H9 (cell line): Measurements from ENCODE around the gene ADORA2B. TPM values are rescaled to one million over a fixed set of nuclear protein-coding genes. Genes with fewer than 3 reads are reported as not detected.

Source experiments
- DNase-seq: peaks from one replicate; pipeline ENCODE4 v3.0.0-alpha.2; 2017
- H2AFZ ChIP-seq: one replicate; pipeline ENCODE4 v1.6.1; 2013; ENCODE audit warnings: mild to moderate bottlenecking, low read length, control low read depth, moderate library complexity
- H2AK5ac ChIP-seq: 2 replicates; pipeline ENCODE4 v1.6.1; 2013; ENCODE audit warnings: low read length, control low read depth, mixed read lengths; ENCODE audit not compliant: insufficient read length
- H2BK120ac ChIP-seq: one replicate; pipeline ENCODE4 v1.6.1; 2013; ENCODE audit warnings: low read depth, mild to moderate bottlenecking, low read length, control low read depth, inconsistent platforms; ENCODE audit not compliant: poor library complexity, severe bottlenecking
- H2BK12ac ChIP-seq: 2 replicates; pipeline ENCODE4 v1.6.1; 2013; ENCODE audit warnings: low read length, control low read depth, mixed read lengths, low read depth; ENCODE audit not compliant: insufficient read length
- H2BK15ac ChIP-seq: 2 replicates; pipeline ENCODE4 v1.6.1; 2013; ENCODE audit warnings: low read depth, low read length, control low read depth
- H2BK20ac ChIP-seq: one replicate; pipeline ENCODE4 v1.6.1; 2013; ENCODE audit warnings: low read depth, mild to moderate bottlenecking, low read length, control low read depth, inconsistent platforms; ENCODE audit not compliant: poor library complexity, severe bottlenecking
- H2BK5ac ChIP-seq: 2 replicates; pipeline ENCODE4 v1.6.1; 2013; ENCODE audit warnings: low read length, control low read depth, mixed read lengths; ENCODE audit not compliant: insufficient read length
- H3K14ac ChIP-seq: 2 replicates; pipeline ENCODE4 v1.6.1; 2013; ENCODE audit warnings: low read length, control low read depth; ENCODE audit not compliant: insufficient read depth
- H3K18ac ChIP-seq: 2 replicates; pipeline ENCODE4 v1.6.1; 2013; ENCODE audit warnings: low read depth, mild to moderate bottlenecking, mixed read lengths, low read length, control low read depth; ENCODE audit not compliant: insufficient read length
- H3K23ac ChIP-seq: 2 replicates; pipeline ENCODE4 v1.6.1; 2013; ENCODE audit warnings: low read length, control low read depth, mixed read lengths, low read depth; ENCODE audit not compliant: insufficient read length
- H3K23me2 ChIP-seq: 2 replicates; pipeline ENCODE4 v1.6.1; 2013; ENCODE audit warnings: low read depth, mild to moderate bottlenecking, mixed read lengths, low read length, control low read depth; ENCODE audit not compliant: insufficient read length, poor library complexity, severe bottlenecking
- H3K27ac ChIP-seq: 2 replicates; pipeline ENCODE4 v1.5.1; 2013; ENCODE audit warnings: low read length, control low read depth, mixed read lengths, low read depth; ENCODE audit not compliant: insufficient read length
- H3K27me3 ChIP-seq: 2 replicates; pipeline ENCODE4 v1.6.1; 2013; ENCODE audit warnings: low read length, control low read depth, inconsistent platforms; ENCODE audit not compliant: insufficient read depth
- H3K4ac ChIP-seq: 2 replicates; pipeline ENCODE4 v1.6.1; 2013; ENCODE audit warnings: low read depth, mild to moderate bottlenecking, control low read depth, inconsistent platforms, low read length, moderate library complexity
- H3K4me1 ChIP-seq: 2 replicates; pipeline ENCODE4 v1.6.1; 2013; ENCODE audit warnings: low read length, control low read depth, inconsistent platforms; ENCODE audit not compliant: insufficient read depth
- H3K4me2 ChIP-seq: 2 replicates; pipeline ENCODE4 v1.6.1; 2013; ENCODE audit warnings: low read length, control low read depth, mixed read lengths; ENCODE audit not compliant: insufficient read length, insufficient read depth
- H3K56ac ChIP-seq: 2 replicates; pipeline ENCODE4 v1.6.1; 2013; ENCODE audit warnings: low read depth, mild to moderate bottlenecking, mixed read lengths, low read length, control low read depth; ENCODE audit not compliant: insufficient read length
- H3K79me1 ChIP-seq: 2 replicates; pipeline ENCODE4 v1.6.1; 2013; ENCODE audit warnings: low read depth, mild to moderate bottlenecking, moderate library complexity, low read length, control low read depth, inconsistent platforms; ENCODE audit not compliant: insufficient read depth, poor library complexity, severe bottlenecking
- H3K79me2 ChIP-seq: 2 replicates; pipeline ENCODE4 v1.6.1; 2013; ENCODE audit warnings: low read length, control low read depth, inconsistent platforms; ENCODE audit not compliant: insufficient read depth
- H3K9ac ChIP-seq: 2 replicates; pipeline ENCODE4 v1.6.1; 2013; ENCODE audit warnings: low read length, control low read depth, mixed read lengths; ENCODE audit not compliant: insufficient read length; ENCODE audit errors: extremely low read depth
- H3K9me3 ChIP-seq: one replicate; pipeline ENCODE4 v1.6.1; 2013; ENCODE audit warnings: low read depth, low read length, inconsistent platforms; ENCODE audit not compliant: control insufficient read depth
- H3T11ph ChIP-seq: one replicate; pipeline ENCODE4 v1.6.1; 2013; ENCODE audit warnings: mild to moderate bottlenecking, low read length, control low read depth, inconsistent platforms
- H4K20me1 ChIP-seq: one replicate; pipeline ENCODE4 v1.6.1; 2013; ENCODE audit not compliant: control insufficient read depth, insufficient read length, insufficient read depth
- H4K5ac ChIP-seq: 2 replicates; pipeline ENCODE4 v1.6.1; 2013; ENCODE audit warnings: low read depth, mild to moderate bottlenecking, mixed read lengths, low read length, control low read depth; ENCODE audit not compliant: insufficient read length
- H4K8ac ChIP-seq: replicated peaks from 2 replicates; pipeline ENCODE4 v1.6.1; 2013; ENCODE audit warnings: low read length, control low read depth, mixed read lengths, low read depth; ENCODE audit not compliant: insufficient read length
- H4K91ac ChIP-seq: 2 replicates; pipeline ENCODE4 v1.6.1; 2013; ENCODE audit warnings: low read depth, mild to moderate bottlenecking, moderate library complexity, mixed read lengths, low read length, control low read depth; ENCODE audit not compliant: insufficient read length
- H3K27ac Mint-ChIP-seq, 3 experiments: 2 replicates in 2 of 3; 3 replicates in 1 of 3; pipeline ENCODE4 v1.8.0; 2020 to 2021; ENCODE audit warnings: mixed read lengths in 3 of 3, mild to moderate bottlenecking in 1 of 3, moderate library complexity in 1 of 3
- H3K27me3 Mint-ChIP-seq: 2 replicates; pipeline ENCODE4 v1.8.0; 2021; ENCODE audit warnings: low read depth, mild to moderate bottlenecking, moderate library complexity, mixed read lengths
- H3K36me3 Mint-ChIP-seq, 3 experiments: 2 replicates in 2 of 3; 3 replicates in 1 of 3; pipeline ENCODE4 v1.8.0; 2020 to 2021; ENCODE audit warnings: low read depth in 3 of 3, mixed read lengths in 3 of 3; ENCODE audit not compliant: insufficient read depth in 1 of 3
- H3K4me1 Mint-ChIP-seq, 2 experiments: 2 replicates each; pipeline ENCODE4 v1.8.0; 2020; ENCODE audit warnings: mixed read lengths in 2 of 2
- H3K4me3 Mint-ChIP-seq, 2 experiments: 2 replicates in 1 of 2; 3 replicates in 1 of 2; pipeline ENCODE4 v1.8.0; 2020 to 2021; ENCODE audit warnings: mild to moderate bottlenecking in 2 of 2, mixed read lengths in 2 of 2, moderate library complexity in 1 of 2
- H3K9me3 Mint-ChIP-seq, 2 experiments: 2 replicates in 1 of 2; 3 replicates in 1 of 2; pipeline ENCODE4 v1.8.0; 2020; ENCODE audit warnings: mild to moderate bottlenecking in 2 of 2, mixed read lengths in 2 of 2, moderate library complexity in 1 of 2
- WGBS: extraction: QIAGEN DNeasy Blood & Tissue Kit; methylation state at CpG from one replicate; pipeline ENCODE4 v1.1.7; 2013; ENCODE audit warnings: missing lambda C conversion rate, low lambda C conversion rate, mixed read lengths; ENCODE audit not compliant: insufficient read length; ENCODE audit errors: extremely low coverage; 5-methylcytosine and 5-hydroxymethylcytosine counted together
- total RNA-seq: library from RNA; stranded (reverse); gene quantifications from 2 replicates; pipeline ENCODE4 v1.2.1, GENCODE V29; 2021
- TF ChIP-seq, protein P1 (sequence below): fragments of 200-600 bp; sonication (generic); conservative IDR thresholded peaks from 3 replicates; pipeline ENCODE4 v1.8.0; 2021; ENCODE audit warnings: antibody characterized with exemption, mild to moderate bottlenecking

The ADORA2B gene
- total RNA-seq, 1 experiment from 2014 or later = 3.1 TPM

DNA sequence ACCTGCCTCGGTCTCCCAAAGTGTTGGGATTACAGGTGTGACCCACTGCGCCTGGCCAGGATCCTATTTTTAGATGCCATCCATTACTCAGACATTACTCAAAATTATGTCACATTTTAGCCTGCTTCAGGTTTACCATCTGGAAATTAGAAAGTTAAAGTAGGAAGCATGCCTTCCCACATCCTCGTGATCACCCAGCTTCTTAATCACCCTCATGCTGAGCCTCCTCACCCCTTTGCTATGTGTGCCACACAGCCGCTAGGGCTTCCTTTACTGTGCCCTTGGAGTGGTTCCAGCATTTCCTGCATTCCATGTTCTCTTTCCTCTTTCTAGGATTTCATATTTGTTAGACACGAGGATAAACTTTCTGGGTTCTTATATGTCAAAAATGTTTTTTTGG lies 9.3 kb downstream of the ADORA2B start:
- no peak for DNase-seq
- no peaks in the 10 kb centered on the region for H3K79me1 ChIP-seq
- H4K20me1 ChIP-seq = no peaks in the 10 kb centered on the region
- no peak overlapping the region for H3T11ph ChIP-seq
- no peaks in the 10 kb centered on the region for H3K23me2 ChIP-seq
- no peaks in the 10 kb centered on the region for H3K27me3 ChIP-seq
- no peak overlapping the region for H2BK12ac ChIP-seq
- no peak overlapping the region for H3K23ac ChIP-seq
- H3K36me3 Mint-ChIP-seq = peaks cover 0 to 5% (median 0%) of the 10 kb centered on the region in 3 experiments; a peak in 2 of 7 replicates
- no peak overlapping the region for H2BK120ac ChIP-seq
- no peak overlapping the region for H2BK15ac ChIP-seq
- H3K9ac ChIP-seq = no peak overlapping the region
- H4K5ac ChIP-seq = no peak overlapping the region
- no peaks in the 10 kb centered on the region for H3K9me3 Mint-ChIP-seq
- no peak overlapping the region for H3K4me3 Mint-ChIP-seq
- no peak overlapping the region for H2AK5ac ChIP-seq
- no peaks in the 10 kb centered on the region; the same call in none of the 2 replicates for H3K27me3 Mint-ChIP-seq
- no peak overlapping the region for H2BK20ac ChIP-seq
- H2BK5ac ChIP-seq = no peak overlapping the region
- no peaks in the 10 kb centered on the region for H3K79me2 ChIP-seq
- no peak overlapping the region for H3K56ac ChIP-seq
- H3K4me1 ChIP-seq = peaks cover 6% of the 10 kb centered on the region; the same call in 1 of the 2 replicates
- TF ChIP-seq, protein P1, sequence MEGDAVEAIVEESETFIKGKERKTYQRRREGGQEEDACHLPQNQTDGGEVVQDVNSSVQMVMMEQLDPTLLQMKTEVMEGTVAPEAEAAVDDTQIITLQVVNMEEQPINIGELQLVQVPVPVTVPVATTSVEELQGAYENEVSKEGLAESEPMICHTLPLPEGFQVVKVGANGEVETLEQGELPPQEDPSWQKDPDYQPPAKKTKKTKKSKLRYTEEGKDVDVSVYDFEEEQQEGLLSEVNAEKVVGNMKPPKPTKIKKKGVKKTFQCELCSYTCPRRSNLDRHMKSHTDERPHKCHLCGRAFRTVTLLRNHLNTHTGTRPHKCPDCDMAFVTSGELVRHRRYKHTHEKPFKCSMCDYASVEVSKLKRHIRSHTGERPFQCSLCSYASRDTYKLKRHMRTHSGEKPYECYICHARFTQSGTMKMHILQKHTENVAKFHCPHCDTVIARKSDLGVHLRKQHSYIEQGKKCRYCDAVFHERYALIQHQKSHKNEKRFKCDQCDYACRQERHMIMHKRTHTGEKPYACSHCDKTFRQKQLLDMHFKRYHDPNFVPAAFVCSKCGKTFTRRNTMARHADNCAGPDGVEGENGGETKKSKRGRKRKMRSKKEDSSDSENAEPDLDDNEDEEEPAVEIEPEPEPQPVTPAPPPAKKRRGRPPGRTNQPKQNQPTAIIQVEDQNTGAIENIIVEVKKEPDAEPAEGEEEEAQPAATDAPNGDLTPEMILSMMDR = no peak
- H3K4ac ChIP-seq = no peak overlapping the region
- H3K27ac Mint-ChIP-seq = no peak overlapping the region
- H2AFZ ChIP-seq = no peak overlapping the region
- no peak overlapping the region for H3K27ac ChIP-seq
- H4K91ac ChIP-seq = no peak overlapping the region
- no CpG with 5 or more reads among the region's 5 CpGs for WGBS
- H3K14ac ChIP-seq = no peak overlapping the region
- peaks cover 17 to 23% of the 10 kb centered on the region in 2 experiments for H3K4me1 Mint-ChIP-seq
- no peak overlapping the region for H4K8ac ChIP-seq
- no peaks in the 10 kb centered on the region for H3K9me3 ChIP-seq
- H3K4me2 ChIP-seq = no peak overlapping the region
- H3K18ac ChIP-seq = no peak overlapping the region
